NCI-H345 treated with DMSO at 0.1 percent for 48 hours (cell line): ENCODE data around the gene CDV3.

ENCODE experiments used
- DNase-seq: peaks from one replicate; lab custom pipeline; 2025; ENCODE audit not compliant: unreplicated experiment; lab: John Stamatoyannopoulos, UW

Gene CDV3

GRCh38 chr3:133600572-133601081, 27.1 kb downstream of the CDV3 start:
- no peak for DNase-seq

GRCh38 chr3:133606342-133606741, 32.9 kb downstream of the CDV3 start:
- DNase-seq, result no peak

- DNase-seq, result no peak
Observed at GRCh38 chr3:133606902-133607301, 33.4 kb downstream of the CDV3 start.

- DNase-seq, result no peak
Observed at GRCh38 chr3:133607816-133608215, 34.3 kb downstream of the CDV3 start.

GRCh38 chr3:133608388-133608787, 34.9 kb downstream of the CDV3 start:
- no peak for DNase-seq

GRCh38 chr3:133610031-133610430, 36.5 kb downstream of the CDV3 start:
- no peak for DNase-seq

- DNase-seq, result no peak
Observed at GRCh38 chr3:133611534-133611933, 38.0 kb downstream of the CDV3 start.

- DNase-seq, result no peak
Observed at GRCh38 chr3:133620066-133620784, 46.7 kb downstream of the CDV3 start.

GRCh38 chr3:133627789-133628188, 54.3 kb downstream of the CDV3 start:
- DNase-seq, result no peak

GRCh38 chr3:133629146-133629545, 55.7 kb downstream of the CDV3 start:
- no peak for DNase-seq

GRCh38 chr3:133633439-133633838, 60.0 kb downstream of the CDV3 start:
- DNase-seq, result no peak
